NCI-H446 treated with DMSO at 0.1 percent for 48 hours (cell line): Measurements from ENCODE around the gene ZCCHC14.
A peak's percentile ranks its signal among the peaks of the same experiment; 100 is the strongest.
"Not testable (repeated sequence)": the region's sequence is repeated elsewhere in the genome, so short reads cannot be mapped to it uniquely, and the experiment has no call there.

Experiments
- DNase-seq: peaks from one replicate; lab custom pipeline; 2025; lab: John Stamatoyannopoulos, UW

ZCCHC14 gene

GRCh38 chr16:87409153-87409552 lies 83.7 kb downstream of the ZCCHC14 start:
- DNase-seq: no peak

- DNase-seq: no peak
Observed at GRCh38 chr16:87407511-87408112, 85.2 kb downstream of the ZCCHC14 start.

- DNase-seq: no peak
Observed at GRCh38 chr16:87406495-87407088, 86.2 kb downstream of the ZCCHC14 start.

GRCh38 chr16:87404764-87405625 lies 87.8 kb downstream of the ZCCHC14 start:
- DNase-seq: no peak

- no peak for DNase-seq
Observed at GRCh38 chr16:87395181-87395842, 97.5 kb downstream of the ZCCHC14 start.

GRCh38 chr16:87393680-87394055 lies 99.2 kb downstream of the ZCCHC14 start:
- no peak for DNase-seq

GRCh38 chr16:87392821-87393679 lies 99.8 kb downstream of the ZCCHC14 start:
- DNase-seq: no peak

- peak; percentile 80 for DNase-seq
Observed at GRCh38 chr16:87391950-87392820, 100.6 kb downstream of the ZCCHC14 start, which contains the start of gene MAP1LC3B. MAP1LC3B (plus strand) TSS chr16:87392336; CDS start chr16:87392428, 92 bp downstream.

- DNase-seq: no peak
Observed at GRCh38 chr16:87391324-87391949, 101.4 kb downstream of the ZCCHC14 start.

- no peak for DNase-seq
Observed at GRCh38 chr16:87390641-87391323, 102.0 kb downstream of the ZCCHC14 start.

GRCh38 chr16:87389914-87390313 lies 102.9 kb downstream of the ZCCHC14 start:
- DNase-seq: not testable (repeated sequence)

- peak; percentile 74 for DNase-seq
Observed at GRCh38 chr16:87389245-87389644, 103.6 kb downstream of the ZCCHC14 start.

- DNase-seq: no peak
Observed at GRCh38 chr16:87388818-87389134, 104.0 kb downstream of the ZCCHC14 start.

GRCh38 chr16:87387942-87388817 lies 104.6 kb downstream of the ZCCHC14 start:
- peak; percentile 94 for DNase-seq

- not testable (repeated sequence) for DNase-seq
Observed at GRCh38 chr16:87384875-87385167, 108.0 kb downstream of the ZCCHC14 start.

GRCh38 chr16:87384162-87384874 lies 108.5 kb downstream of the ZCCHC14 start:
- no peak for DNase-seq

GRCh38 chr16:87383505-87384161 lies 109.2 kb downstream of the ZCCHC14 start, which contains the start of gene FBXO31:
FBXO31 (minus strand) TSS chr16:87383776; CDS start chr16:87383744, 32 bp downstream.
- peak; percentile 57 for DNase-seq
